Measurements from ENCODE around the gene CBLN3.

CBLN3 gene

GRCh38 chr14:24438223-24439097 lies 9.0 kb upstream of the CBLN3 start:
- DNase-seq: no peak

- no peak for DNase-seq
These were observed 8.2 kb upstream of the CBLN3 start for GRCh38 chr14:24437736-24438067.

GRCh38 chr14:24437020-24437735 lies 7.7 kb upstream of the CBLN3 start:
- peak; percentile 36 for DNase-seq

DNA sequence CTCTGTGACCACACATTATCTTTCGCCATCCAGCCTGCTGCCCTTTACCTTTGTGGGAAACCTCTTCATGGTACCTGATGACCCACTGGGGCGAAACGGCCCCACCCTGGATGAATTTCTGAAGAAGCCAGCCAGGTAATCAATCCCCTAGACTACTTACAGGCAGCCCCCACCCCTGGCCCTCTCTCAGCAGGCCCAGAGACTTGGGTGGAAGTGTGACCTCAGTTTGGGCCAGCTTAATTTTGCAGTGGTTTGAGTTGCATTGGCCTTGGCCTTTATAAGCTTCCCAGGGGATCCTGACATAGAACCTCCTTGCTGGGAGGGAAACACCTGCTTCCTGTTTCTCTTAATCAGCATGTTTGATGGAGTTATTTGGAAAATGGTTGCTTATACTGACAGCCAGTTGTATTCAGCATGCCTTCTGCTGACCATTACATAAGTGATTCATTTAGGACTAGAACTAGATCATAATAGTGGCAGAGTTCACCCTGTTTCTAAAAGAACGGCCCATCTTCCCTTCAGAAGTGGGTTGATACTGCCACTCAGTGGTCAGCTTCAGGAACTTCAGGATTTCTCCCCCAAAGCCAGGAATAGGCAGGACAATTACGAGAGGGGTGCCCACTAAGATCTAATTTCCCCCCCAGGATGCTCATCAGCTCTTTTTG lies 7.0 kb upstream of the CBLN3 start:
- DNase-seq: peak; percentile 49

DNA sequence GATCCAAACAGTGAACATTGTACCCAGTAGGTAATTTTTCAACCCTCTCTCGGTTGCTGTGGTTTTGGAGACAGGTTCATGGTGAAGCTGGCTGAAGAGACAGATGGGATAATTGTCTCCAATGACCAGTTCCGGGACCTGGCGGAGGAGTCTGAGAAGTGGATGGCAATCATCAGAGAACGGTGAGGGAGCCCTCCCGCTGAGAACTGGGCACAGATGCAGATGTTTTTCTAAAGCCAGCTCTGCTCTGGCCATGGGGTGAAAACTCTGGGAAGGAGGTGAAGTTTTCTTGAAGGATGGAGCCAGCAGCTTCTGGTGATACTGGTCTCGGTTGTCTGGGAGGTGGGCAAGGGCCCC lies 6.5 kb upstream of the CBLN3 start:
- no peak for DNase-seq

DNA sequence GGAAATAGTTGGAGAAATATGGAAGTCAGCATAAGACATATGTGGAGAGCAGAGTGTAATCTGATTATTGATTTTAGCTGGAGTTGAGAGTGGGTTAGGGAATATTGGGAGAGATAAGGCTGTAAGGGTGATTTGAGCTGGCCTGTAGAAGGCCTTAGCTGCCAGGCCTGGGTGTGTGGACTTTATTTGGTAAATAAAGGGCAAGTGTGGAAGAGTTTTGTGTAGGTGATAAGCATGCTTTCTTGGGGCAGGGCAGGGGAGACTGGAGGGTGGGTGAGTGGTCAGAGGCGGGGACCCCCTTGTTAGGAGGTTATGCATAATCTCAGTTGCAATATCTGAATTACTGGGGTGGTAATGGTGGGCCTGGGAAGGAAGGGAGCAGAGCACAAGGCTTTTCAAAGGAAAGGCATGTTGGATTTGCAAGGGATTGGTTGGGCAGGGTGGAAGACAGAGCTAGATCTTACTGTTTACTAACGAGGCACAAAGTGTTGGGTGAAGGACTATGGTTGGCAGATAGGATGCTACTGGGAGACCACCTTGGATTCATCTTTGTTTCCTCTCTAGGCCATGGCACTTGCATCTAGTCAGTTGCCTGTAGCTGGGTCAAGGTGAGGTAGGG lies 5.8 kb upstream of the CBLN3 start:
- DNase-seq: no peak

GRCh38 chr14:24434676-24435075 lies 5.2 kb upstream of the CBLN3 start:
- no peak for DNase-seq

- no peak for DNase-seq
These were observed 4.6 kb upstream of the CBLN3 start for GRCh38 chr14:24434036-24434435.

DNA sequence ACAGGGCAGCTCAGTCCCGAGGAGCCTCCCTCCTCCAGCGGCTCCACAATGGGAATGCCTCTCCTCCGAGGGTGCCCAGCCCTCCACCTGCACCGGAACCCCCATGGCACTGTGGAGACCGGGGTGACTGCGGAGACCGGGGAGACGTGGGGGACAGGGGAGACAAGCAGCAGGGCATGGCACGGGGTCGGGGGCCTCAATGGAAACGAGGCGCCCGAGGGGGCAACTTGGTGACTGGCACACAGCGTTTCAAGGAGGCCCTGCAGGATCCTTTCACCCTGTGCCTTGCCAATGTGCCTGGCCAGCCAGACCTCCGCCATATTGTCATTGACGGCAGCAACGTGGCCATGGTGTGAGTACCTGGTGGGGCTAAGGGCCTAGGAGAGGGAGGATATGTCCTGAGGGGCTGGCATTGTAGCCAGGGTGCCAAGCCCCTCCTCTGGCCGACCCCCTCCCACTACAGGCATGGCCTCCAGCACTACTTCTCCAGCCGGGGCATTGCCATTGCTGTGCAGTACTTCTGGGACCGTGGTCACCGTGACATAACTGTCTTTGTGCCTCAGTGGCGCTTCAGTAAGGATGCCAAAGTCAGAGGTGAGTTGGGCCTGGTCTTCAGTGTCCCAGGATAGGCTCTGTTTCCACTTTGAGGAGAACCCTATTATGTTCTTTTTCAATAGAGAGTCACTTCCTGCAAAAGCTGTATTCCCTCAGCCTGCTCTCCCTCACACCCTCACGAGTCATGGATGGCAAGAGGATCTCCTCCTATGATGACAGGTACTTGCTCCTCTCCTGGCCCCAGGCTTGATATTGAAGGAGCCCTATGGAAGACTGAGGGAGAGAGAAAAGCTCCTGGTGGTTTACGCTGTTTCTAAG lies 3.0 kb upstream of the CBLN3 start:
- DNase-seq: no peak

GRCh38 chr14:24431569-24432258 lies 2.2 kb upstream of the CBLN3 start:
- peak; percentile 87 for DNase-seq

GRCh38 chr14:24430682-24431568 lies 1.5 kb upstream of the CBLN3 start:
- no peak for DNase-seq

- peak; percentile 53 for DNase-seq
These were observed 744 bp upstream of the CBLN3 start for GRCh38 chr14:24430143-24430681.

GRCh38 chr14:24428628-24429394 lies 657 bp downstream of the CBLN3 start:
- DNase-seq: no peak

DNA sequence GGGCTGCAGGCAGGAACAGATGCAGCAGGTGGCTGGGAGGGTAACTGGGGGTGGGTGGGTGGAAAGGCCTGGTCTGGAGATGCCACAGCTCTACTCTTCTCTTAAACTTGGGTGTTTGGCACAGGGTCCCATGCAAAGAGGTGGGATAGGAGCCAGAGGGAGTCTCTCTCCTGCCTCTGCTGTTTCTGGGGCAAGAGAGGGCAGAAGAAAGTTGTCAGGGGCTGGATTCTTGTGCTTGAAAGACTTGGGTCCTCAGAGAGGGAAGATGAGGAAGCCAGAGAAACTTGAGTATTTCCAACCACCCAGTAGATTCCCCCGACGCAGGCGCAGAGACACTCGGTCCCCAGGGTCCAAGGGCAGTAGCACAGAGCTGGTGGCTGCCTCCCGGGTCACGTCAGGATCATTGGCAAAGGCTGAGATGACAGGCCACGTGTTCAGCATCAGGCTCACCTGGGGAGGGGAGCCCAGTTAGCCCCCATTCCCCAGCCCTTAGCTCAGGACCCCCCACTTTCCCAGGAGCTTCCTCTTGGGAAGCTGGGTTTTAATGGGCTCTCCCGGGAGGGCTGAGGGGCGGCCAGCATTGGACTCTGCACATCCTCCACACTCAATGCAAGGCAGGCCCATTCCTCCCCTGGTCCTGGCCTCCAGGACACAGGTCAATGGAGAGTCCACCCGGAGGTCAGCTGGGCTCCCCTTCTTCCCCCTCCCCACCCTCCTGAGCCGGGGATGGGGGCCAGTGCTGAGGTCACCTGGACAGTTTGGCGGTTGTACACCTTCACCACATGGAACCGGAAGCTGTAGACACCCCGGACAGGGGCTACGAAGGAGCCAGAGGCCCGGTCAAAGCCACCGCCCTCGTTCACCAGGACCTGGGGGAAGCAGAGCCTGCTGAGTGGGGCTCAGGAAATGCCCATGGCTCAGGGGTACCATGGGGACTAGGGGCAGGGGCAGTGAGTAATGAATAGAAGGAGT lies 1.6 kb downstream of the CBLN3 start:
- DNase-seq: no peak

DNA sequence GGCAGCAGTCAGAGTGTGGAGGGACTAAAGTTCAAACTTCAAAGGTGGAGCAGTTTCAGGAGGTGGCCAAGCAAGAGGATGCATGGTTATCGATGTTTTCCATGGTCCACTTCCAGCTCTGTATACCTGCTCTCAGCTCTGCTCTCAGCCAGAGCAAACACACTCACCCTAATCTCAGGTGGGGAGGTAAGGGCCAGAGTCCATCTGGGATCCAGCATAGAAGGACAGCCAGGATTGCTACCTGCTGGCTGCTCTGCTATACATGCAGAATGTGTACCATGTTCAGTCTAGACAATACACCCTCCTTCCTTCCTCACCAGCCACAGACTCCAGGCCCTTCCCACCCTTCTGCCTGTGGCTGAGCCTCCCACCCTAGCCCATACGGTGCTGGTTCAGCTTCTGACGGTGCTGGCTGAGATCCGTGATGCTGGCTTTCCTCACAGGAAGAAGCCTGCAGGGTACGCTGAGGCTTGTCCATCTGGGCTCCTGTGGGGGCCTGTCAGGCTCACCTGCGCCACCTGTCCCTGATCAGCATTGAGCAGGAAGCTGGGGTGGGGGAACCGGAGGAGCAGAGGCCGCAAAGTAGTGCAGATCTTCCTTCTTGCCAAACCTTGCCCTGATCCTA lies 2.4 kb downstream of the CBLN3 start:
- DNase-seq: no peak

DNA sequence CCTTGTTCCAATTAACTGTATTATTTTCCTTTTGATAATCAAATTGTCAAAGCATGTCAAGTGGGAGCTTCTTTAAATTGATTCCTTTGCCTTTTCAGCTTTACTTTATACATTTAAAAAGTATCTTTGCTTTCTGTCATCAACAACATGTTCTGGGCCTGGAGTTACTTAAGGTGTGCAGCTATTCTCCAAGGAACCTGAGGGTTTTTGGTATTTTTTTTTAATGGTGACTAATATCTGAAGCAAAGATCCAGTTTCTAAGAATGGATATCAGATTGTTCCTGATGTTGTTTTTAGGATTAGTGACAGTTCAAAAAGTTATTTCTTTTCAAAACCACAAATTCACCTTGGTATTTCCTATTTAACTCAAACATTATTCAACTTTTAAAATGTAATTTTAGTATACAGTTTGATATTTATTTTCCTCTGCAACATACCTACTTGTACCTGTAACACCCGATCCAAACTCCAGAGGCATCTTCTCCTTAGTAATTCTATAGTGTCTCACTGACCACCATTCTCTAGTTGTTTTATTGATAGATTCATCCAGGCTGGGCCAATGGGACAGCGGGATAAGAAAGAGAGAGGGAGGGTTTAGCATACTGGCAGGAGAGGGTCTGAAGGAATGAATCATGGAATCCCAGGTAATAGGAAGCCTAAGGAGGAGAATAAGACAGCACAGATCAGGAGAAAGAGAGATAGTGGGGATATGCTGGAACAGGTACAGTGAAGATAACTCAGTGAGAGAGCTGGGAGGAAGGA lies 3.1 kb downstream of the CBLN3 start:
- DNase-seq: no peak

GRCh38 chr14:24425704-24426103 lies 3.8 kb downstream of the CBLN3 start:
- no peak for DNase-seq
